Spleen (tissue), 7 donors: ENCODE data around the gene NDUFB11.

ENCODE experiments used
- POLR2A ChIP-seq, 3 donors: fragments of 450-650 bp; IDR thresholded peaks; one replicate each; pipeline ENCODE4 v1.5.1; 2017; ENCODE audit warnings: antibody characterized with exemption in 3 of 3, mild to moderate bottlenecking in 1 of 3
- POLR2AphosphoS5 ChIP-seq, 3 donors: sonication (generic); formaldehyde crosslinking; IDR thresholded peaks; one replicate each; pipeline ENCODE4 v1.5.1; 2017; ENCODE audit warnings: antibody characterized with exemption in 3 of 3
- TF ChIP-seq, protein P1 (sequence below), 11 experiments: fragments of 200-600 bp in 7 of 11; fragments of 450-650 bp in 4 of 11; sonication (generic) in 4 of 11; IDR thresholded peaks in 8 of 11; conservative IDR thresholded peaks in 3 of 11; 1 replicate in 7 of 11; 2 replicates in 4 of 11; pipeline versions ENCODE4 v1.4.0 to v1.8.0; 2016 to 2021; ENCODE audit warnings: antibody characterized with exemption in 11 of 11, inconsistent platforms in 4 of 11, mild to moderate bottlenecking in 1 of 11
- donor health status: DM: no; HTN: no; CAD: no; lungs with moderate emphysema.
- donor health status: DM: no; HTN: no; CAD: no.
- donor health status: DM: no; HTN: no; CAD: no.

DNA sequence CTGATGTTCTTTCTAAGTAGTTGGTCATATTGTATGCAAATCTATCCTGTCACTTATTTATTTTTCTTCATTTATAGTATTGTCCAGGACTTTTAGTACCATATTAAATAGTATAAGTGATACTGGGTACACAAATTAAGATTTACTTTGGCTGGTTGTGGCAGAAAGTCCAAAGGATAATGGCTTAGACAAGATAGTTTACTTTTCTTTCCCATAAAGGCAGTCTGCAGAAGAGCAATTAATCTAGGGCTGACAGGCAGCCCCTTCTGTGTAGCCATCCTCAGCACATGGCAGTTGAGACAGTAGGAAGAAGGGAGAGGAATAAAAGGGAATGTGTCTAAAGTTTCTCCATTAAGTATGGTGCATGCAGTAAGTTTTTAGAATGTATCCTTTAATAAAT, 6.9 kb upstream of the NDUFB11 start:
- TF ChIP-seq, protein P1, sequence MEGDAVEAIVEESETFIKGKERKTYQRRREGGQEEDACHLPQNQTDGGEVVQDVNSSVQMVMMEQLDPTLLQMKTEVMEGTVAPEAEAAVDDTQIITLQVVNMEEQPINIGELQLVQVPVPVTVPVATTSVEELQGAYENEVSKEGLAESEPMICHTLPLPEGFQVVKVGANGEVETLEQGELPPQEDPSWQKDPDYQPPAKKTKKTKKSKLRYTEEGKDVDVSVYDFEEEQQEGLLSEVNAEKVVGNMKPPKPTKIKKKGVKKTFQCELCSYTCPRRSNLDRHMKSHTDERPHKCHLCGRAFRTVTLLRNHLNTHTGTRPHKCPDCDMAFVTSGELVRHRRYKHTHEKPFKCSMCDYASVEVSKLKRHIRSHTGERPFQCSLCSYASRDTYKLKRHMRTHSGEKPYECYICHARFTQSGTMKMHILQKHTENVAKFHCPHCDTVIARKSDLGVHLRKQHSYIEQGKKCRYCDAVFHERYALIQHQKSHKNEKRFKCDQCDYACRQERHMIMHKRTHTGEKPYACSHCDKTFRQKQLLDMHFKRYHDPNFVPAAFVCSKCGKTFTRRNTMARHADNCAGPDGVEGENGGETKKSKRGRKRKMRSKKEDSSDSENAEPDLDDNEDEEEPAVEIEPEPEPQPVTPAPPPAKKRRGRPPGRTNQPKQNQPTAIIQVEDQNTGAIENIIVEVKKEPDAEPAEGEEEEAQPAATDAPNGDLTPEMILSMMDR (IDR thresholded peaks at IDR 0.05 in 8 of 11, conservative IDR thresholded peaks at IDR 0.05 in 3 of 11): no peak
- TF ChIP-seq POLR2AphosphoS5 (IDR thresholded peaks at IDR 0.05) (no peak), POLR2A (IDR thresholded peaks at IDR 0.05) (no peak)
